ENCODE data around the gene PIK3C2B. TPM values are rescaled to one million over a fixed set of nuclear protein-coding genes. Genes with fewer than 3 reads are reported as not detected.

Gene PIK3C2B
- total RNA-seq, 1 experiment from 2014 or later: 17.4 TPM

GRCh38 chr1:204491655-204492054 is 3.0 kb downstream of the PIK3C2B start:
- ChIA-PET CTCF (interaction anchor here (1.1 to 3.4 kb wide), 2 partner anchors 45 to 61 kb away, joined by 3 to 18 read pairs; no protein-coding TSS in a partner anchor), RAD21 (ENCODE audit: low non-redundant PET in 1 of 2, low total read pairs in 2 of 2, uncharacterized antibody in 2 of 2, unreplicated experiment in 2 of 2) (no interaction called here), POLR2A (no interaction called here)
- no peaks in the 10 kb centered on the region for H3K9me2 ChIP-seq (ENCODE audit: insufficient read depth)
- no peak for ATAC-seq
- no peak for DNase-seq (ENCODE audit: low read depth, low spot score)
- H4K20me1 ChIP-seq (ENCODE audit: insufficient read depth): no peaks in the 10 kb centered on the region
- no peak overlapping the region for H3K4me2 ChIP-seq (ENCODE audit: low read length)
- H3K9ac ChIP-seq (ENCODE audit: low read length): no peak overlapping the region
- intact Hi-C loops (cut with micrococcal nuclease): no loop called here
- H3K9me3 ChIP-seq (ENCODE audit: control insufficient read depth in 1 of 2, insufficient read depth in 1 of 2, low read depth in 1 of 2, low read length in 2 of 2): no peaks in the 10 kb centered on the region
- H3K4me1 ChIP-seq (ENCODE audit: control insufficient read depth in 1 of 2, insufficient read depth in 2 of 2, low read length in 2 of 2): peaks cover 25 to 45% of the 10 kb centered on the region in 2 experiments
- H3K27me3 ChIP-seq (ENCODE audit: insufficient read depth, low read length): no peaks in the 10 kb centered on the region
- H3K79me2 ChIP-seq (ENCODE audit: insufficient read depth, low read length): no peaks in the 10 kb centered on the region; the same call in 1 of the 2 replicates
- no peaks in the 10 kb centered on the region for H3K36me3 ChIP-seq (ENCODE audit: control insufficient read depth in 1 of 2, insufficient read depth in 2 of 2, low read length in 2 of 2)
- H3K4me3 ChIP-seq (replicated peaks in 1 of 2; ENCODE audit: low read depth in 1 of 2, low read length in 2 of 2): no peak overlapping the region
- H3K27ac ChIP-seq (ENCODE audit: low read depth, low read length): no peak overlapping the region
- no peak overlapping the region for H2AFZ ChIP-seq (ENCODE audit: low read depth, low read length, poor library complexity, severe bottlenecking)
- BruUV-seq (replicated peaks): no TSS peak
- no peak for TF ChIP-seq CTCF (IDR thresholded peaks at IDR 0.05 in 2 of 3, conservative IDR thresholded peaks at IDR 0.05 in 1 of 3; ENCODE audit: borderline replicate concordance in 1 of 3, insufficient read depth in 1 of 3, low read depth in 2 of 3, low read length in 2 of 3)

GRCh38 chr1:204487256-204487615 is 7.4 kb downstream of the PIK3C2B start:
- no peak for DNase-seq (ENCODE audit: low read depth, low spot score)
- ChIA-PET CTCF (interaction anchor here (1.6 to 2.8 kb wide), 2 partner anchors 9 to 89 kb away, joined by 4 to 10 read pairs; no protein-coding TSS in a partner anchor), POLR2A (interaction anchor here (1.5 kb wide), 1 partner anchor 8 kb away, joined by 5 read pairs; no protein-coding TSS in a partner anchor), RAD21 (ENCODE audit: low non-redundant PET in 1 of 2, low total read pairs in 2 of 2, uncharacterized antibody in 2 of 2, unreplicated experiment in 2 of 2) (no interaction called here)
- TF ChIP-seq TCF7L2 (IDR thresholded peaks at IDR 0.05; ENCODE audit: borderline replicate concordance, extremely low read depth, insufficient read depth, insufficient read length): no peak
- TF ChIP-seq ZNF274 (IDR thresholded peaks at IDR 0.05; ENCODE audit: low read depth, low read length): no peak
- no peak for TF ChIP-seq JUND (IDR thresholded peaks at IDR 0.05)
- TF ChIP-seq SP1 (IDR thresholded peaks at IDR 0.05; ENCODE audit: low read depth): no peak
- no peak for TF ChIP-seq ATF3 (IDR thresholded peaks at IDR 0.05)
- TF ChIP-seq EGR1 (IDR thresholded peaks at IDR 0.05; ENCODE audit: low read depth): no peak
- no peak for TF ChIP-seq EZH2 (IDR thresholded peaks at IDR 0.05)
- TF ChIP-seq SIN3A (IDR thresholded peaks at IDR 0.05; ENCODE audit: low read depth): no peak
- TF ChIP-seq CBX3 (IDR thresholded peaks at IDR 0.05; ENCODE audit: low read depth): no peak
- no peak for TF ChIP-seq YY1 (IDR thresholded peaks at IDR 0.05; ENCODE audit: extremely low read depth, insufficient replicate concordance, low read depth, low read length)
- no peak for TF ChIP-seq RAD21 (IDR thresholded peaks at IDR 0.05; ENCODE audit: low read depth)
- TF ChIP-seq FOSL1 (IDR thresholded peaks at IDR 0.05; ENCODE audit: low read depth): no peak
- TF ChIP-seq SRF (IDR thresholded peaks at IDR 0.05; ENCODE audit: low read depth): no peak
- TF ChIP-seq CEBPB (IDR thresholded peaks at IDR 0.05; ENCODE audit: low read depth): no peak
- no peak for TF ChIP-seq ZFX (IDR thresholded peaks at IDR 0.05)
- TF ChIP-seq EZH2phosphoT487 (IDR thresholded peaks at IDR 0.05; ENCODE audit: borderline replicate concordance): no peak
- no peak for TF ChIP-seq ZBTB33 (IDR thresholded peaks at IDR 0.05; ENCODE audit: extremely low read depth, insufficient replicate concordance, low read length)
- TF ChIP-seq POLR2A (IDR thresholded peaks at IDR 0.05; ENCODE audit: borderline replicate concordance, extremely low read depth, insufficient read depth, insufficient read length): no peak
- no peak overlapping the region for H3K9ac ChIP-seq (ENCODE audit: low read length)
- no TSS peak for BruUV-seq (replicated peaks)
- peak overlapping the region; percentile 77 for H3K4me2 ChIP-seq (ENCODE audit: low read length)
- 0 out of 2 replicates have a peak, but pooled peaks have one; percentile 20 for ATAC-seq
- no peak overlapping the region for H2AFZ ChIP-seq (ENCODE audit: low read depth, low read length, poor library complexity, severe bottlenecking)
- H3K79me2 ChIP-seq (ENCODE audit: insufficient read depth, low read length): no peaks in the 10 kb centered on the region; the same call in 1 of the 2 replicates
- H3K27me3 ChIP-seq (ENCODE audit: insufficient read depth, low read length): no peaks in the 10 kb centered on the region
- H3K9me2 ChIP-seq (ENCODE audit: insufficient read depth): no peaks in the 10 kb centered on the region
- no peaks in the 10 kb centered on the region for H4K20me1 ChIP-seq (ENCODE audit: insufficient read depth)
- H3K36me3 ChIP-seq (ENCODE audit: control insufficient read depth in 1 of 2, insufficient read depth in 2 of 2, low read length in 2 of 2): no peaks in the 10 kb centered on the region
- H3K27ac ChIP-seq (ENCODE audit: low read depth, low read length): no peak overlapping the region
- H3K4me1 ChIP-seq (ENCODE audit: control insufficient read depth in 1 of 2, insufficient read depth in 2 of 2, low read length in 2 of 2): peaks cover 18 to 40% of the 10 kb centered on the region in 2 experiments
- intact Hi-C loops (cut with micrococcal nuclease): no loop called here
- no peak overlapping the region for H3K4me3 ChIP-seq (replicated peaks in 1 of 2; ENCODE audit: low read depth in 1 of 2, low read length in 2 of 2)
- H3K9me3 ChIP-seq (ENCODE audit: control insufficient read depth in 1 of 2, insufficient read depth in 1 of 2, low read depth in 1 of 2, low read length in 2 of 2): no peaks in the 10 kb centered on the region
